AG08396 (cell line): Measurements from ENCODE around the gene RASA3.
A peak's percentile ranks its signal among the peaks of the same experiment; 100 is the strongest.
"Not testable (repeated sequence)": the region's sequence is repeated elsewhere in the genome, so short reads cannot be mapped to it uniquely, and the experiment has no call there.

Source experiments
- DNase-seq: peaks from one replicate; pipeline ENCODE4 v3.0.0; 2012; ENCODE audit warnings: low spot score, mixed read lengths

The RASA3 gene

GRCh38 chr13:114080739-114081561 lies 51.5 kb downstream of the RASA3 start:
- DNase-seq = no peak

- DNase-seq = no peak
Measured at GRCh38 chr13:114079601-114080536, 52.6 kb downstream of the RASA3 start.

DNA sequence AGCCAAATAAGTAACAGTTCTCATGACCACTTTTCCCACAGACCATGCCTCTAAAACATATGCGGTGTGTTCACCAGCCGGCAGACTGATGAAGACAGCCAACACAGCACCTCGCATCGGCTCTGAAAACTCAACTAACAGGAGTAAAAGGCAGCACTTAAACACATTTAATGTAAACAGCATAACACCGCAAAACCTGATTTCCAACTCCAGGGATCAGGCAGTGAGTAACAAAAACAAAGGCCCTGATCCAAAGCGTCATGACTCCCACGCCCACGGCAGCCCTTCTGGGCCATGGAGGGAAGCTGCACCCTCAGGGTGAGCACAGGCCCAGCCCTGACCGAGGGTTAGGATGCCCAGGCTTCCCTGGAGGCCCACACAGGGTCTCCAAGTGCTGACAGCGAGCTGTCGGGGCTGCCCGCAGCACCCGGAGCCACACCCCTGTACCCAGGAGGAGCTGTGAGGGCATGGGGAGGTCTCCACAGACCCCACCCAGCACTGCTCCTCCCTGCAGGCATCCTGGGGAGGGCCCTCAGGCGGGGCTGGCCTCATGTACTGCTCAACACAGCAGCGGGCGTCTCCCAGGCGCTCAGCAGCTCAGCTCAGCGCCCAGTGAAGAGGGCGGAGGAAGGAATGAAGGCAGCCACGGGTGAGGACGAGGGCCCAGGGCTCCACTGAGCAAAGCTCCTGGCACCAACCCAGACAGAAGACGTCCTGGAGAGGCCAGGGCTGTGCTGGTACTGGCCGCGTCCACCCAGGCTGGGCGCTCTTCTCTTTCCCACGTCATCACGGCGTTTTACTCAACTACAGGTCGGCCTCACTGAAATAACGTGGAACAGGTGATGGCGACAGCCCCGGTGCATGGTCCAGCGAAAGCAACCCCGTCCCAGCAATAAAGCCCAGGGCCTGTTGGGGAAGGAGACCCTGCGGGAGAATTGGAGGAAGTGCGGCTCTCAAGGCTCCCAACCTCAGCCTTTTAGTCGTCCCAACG lies 53.7 kb downstream of the RASA3 start:
- peak; percentile 67 for DNase-seq

GRCh38 chr13:114077933-114078325 lies 54.5 kb downstream of the RASA3 start:
- DNase-seq = peak; percentile 79

GRCh38 chr13:114077099-114077932 lies 55.1 kb downstream of the RASA3 start:
- DNase-seq = no peak

DNA sequence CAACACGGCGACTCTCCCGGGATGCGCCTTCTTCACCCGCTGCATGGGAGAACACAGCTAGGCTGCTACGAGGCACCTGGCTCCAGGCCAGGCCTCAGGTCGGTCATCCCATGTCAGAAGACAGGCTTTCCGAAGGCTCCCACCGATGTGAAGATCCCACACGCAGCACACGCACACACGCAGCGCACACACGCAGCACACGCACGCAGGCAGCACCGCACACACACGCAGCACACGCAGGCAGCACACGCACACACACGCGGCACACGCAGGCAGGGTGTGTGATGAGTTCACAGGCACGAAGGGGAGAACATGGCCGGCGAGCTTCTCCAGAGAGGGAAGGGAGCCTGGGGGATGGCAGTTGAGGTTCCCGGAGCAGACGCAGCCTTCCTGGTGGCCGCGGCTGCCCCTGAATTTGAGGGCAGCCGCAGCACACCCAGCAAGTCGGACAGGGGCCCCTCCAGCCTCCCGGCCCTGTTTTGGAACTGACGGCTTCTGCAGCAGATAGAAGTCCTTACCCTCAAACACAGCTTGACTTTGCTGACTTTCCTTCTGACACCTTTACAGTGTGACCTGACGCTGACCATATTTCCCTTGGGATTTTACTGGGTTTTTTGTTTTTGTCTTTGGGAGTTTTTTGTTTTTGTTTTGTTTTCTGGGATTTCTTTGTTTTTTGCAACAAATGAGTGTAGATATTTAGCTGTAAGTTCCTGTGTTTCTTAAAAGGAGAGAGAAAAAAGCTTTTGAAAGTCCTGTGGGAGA lies 55.9 kb downstream of the RASA3 start:
- no peak for DNase-seq

GRCh38 chr13:114075811-114076210 lies 56.6 kb downstream of the RASA3 start:
- DNase-seq = not testable (repeated sequence)

DNA sequence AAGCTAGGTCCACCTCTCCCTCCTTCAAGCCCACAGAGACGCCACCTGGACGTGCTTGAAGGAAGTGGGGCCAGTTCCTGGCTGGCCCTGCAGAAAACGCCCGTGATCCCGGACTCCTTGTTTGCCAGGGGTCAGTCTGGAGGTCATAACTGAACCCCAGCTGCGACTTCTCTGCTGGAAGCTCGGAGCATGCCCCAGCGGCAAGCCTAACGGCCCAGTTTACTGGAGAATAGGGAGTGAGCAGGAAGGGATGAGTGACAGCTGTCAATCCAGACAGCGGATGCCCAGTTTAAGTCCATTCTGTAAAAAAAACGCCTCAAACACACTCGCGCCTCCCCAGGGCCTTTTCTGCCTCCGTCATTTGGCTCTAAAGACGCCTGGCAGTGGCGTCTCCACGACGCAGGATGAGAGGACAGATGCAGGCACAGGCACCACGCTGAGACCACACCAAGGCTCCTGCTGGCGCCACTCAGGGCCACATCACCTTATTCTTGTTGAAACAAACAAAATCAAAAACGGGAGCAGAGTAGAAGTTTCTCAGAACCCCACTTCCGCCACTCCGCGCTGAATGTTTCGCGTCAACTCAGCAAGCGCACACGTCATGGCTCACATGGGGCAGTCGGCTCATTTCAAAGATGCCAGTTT lies 57.6 kb downstream of the RASA3 start:
- no peak for DNase-seq

GRCh38 chr13:114073881-114074612 lies 58.4 kb downstream of the RASA3 start:
- DNase-seq = no peak

DNA sequence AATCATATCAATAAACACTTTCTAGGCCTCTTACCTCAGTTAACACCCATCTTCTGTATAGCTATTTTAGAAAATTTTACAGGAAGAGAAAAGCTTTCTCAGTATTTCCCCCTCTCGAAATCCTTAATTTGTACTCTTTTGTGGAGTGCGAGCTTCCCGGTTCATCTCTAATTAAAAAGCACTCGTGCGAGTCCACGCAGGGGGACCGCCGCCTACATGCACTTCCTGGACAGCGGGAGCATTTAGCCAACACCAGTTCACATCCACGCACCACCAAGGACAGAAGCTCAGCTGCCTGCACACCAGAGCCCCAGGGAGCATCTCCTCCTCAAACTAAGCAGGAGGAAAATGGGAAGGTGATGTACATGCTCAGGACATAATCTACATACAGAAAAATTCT lies 60.0 kb downstream of the RASA3 start:
- DNase-seq = no peak

GRCh38 chr13:114071991-114072390 lies 60.4 kb downstream of the RASA3 start:
- no peak for DNase-seq

- no peak for DNase-seq
Measured at GRCh38 chr13:114071410-114071809, 61.0 kb downstream of the RASA3 start.

- DNase-seq = no peak
Measured at GRCh38 chr13:114070098-114070799, 62.2 kb downstream of the RASA3 start.

DNA sequence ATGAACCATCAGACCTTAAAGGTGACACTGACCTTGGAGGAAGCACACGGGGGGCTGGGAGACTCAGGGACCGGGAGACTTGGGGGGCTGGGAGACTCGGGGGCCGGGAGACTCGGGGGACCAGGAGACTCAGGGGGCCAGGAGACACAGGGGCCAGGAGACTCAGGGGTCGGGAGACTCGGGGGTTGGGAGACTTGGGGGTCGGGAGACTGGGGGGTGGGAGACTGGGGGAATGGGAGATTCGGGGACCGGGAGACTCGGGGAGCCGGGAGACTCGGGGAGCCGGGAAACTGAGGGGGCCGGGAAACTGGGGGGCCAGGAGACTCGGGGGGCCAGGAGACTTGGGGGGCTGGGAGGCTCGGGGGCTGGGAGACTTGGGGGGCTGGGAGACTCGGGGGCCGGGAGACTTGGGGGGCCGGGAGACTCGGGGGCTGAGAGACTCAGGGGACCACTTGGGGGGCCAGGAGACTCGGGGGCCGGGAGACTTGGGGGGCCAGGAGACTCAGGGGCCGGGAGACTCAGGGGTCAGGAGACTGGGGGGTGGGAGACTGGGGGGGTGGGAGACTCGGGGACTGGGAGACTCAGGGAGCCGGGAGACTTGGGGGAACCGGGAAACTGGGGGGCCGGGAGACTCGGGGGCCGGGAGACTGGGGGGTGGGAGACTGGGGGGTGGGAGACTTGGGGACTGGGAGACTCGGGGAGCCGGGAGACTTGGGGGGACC lies 62.9 kb downstream of the RASA3 start:
- DNase-seq = no peak

DNA sequence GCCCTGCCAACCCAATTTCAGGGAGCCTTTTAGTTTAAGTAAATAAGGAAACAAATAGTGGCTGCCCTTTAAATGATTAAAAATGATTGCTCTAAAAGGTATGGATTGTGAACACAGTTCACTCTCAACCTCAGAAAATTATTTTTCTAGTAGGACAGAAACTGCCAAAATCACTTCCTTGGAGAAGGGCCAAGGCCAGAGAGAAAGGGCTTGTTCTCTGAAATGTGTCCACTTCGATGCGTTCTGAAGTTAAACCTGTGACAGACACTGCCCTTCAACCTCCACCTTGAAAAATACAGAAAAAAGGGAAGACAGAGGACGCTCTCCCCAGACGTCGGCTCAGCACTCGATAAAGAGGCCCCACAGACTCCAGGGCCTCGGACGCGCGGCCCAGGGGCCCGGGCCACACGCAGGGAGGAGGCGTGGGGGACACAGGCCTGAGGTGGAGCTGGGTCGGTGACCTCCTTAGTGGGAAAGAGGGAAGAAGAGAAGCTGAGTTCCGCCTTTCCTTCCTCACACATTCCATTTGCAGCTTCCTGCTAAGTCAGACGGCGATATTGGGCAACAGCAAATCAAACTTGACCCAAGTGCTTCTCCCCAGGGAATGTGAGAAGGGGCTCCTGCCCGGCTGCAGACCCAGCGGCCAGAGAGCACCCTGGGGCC lies 63.6 kb downstream of the RASA3 start:
- DNase-seq = peak; percentile 50

DNA sequence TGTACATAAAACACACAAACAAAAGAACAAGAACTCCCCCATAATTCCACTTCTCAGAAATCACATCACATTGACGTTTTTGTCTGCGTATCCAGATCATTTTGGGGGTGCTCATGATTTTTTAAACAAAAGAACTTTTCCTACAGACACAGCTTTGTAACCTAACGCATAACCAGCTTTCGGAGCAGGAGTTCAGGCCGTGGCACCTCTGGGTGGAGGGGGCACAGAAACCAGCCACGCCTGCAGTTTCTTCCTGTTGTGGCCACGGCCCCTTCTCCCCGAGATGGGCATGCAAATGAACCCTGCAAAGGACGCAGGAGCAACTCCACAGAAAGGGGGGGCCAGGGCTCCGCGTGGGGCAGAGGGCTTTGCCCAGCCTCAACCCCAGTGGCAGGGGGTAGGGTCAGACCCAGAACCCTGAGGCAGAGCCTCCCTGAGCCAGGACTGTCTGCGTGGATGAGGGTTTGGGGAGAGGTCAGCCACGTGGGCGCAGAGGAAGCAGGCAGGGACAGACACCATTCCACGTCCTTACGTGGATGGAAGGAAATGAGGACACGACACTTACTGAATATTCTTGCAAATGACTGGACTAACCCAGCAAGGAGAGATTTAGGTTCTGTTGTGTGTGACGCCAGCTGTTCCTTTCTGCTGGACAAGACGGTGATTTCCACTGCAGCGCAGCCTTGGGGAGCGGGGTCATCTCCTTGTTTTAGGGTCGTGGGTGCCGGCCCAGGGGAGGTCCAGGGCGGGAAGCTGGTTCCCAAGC lies 64.4 kb downstream of the RASA3 start:
- no peak for DNase-seq
